Hepatocyte (in vitro differentiated cells): ENCODE measurements around the gene CYP8B1. TPM values are rescaled to one million over a fixed set of nuclear protein-coding genes. Genes with fewer than 3 reads are reported as not detected.

Experiments used
- DNase-seq: peaks from one replicate; pipeline ENCODE4 v3.0.0-alpha.2; 2016; ENCODE audit warnings: low spot score
- H2AFZ ChIP-seq: fragments of 200-600 bp; sonication (generic); 2 replicates; pipeline ENCODE4 v1.6.0; 2016; ENCODE audit warnings: antibody characterized with exemption, mild to moderate bottlenecking
- H3K27ac ChIP-seq: fragments of 200-600 bp; sonication (generic); 2 replicates; pipeline ENCODE4 v1.5.1; 2016; ENCODE audit warnings: mild to moderate bottlenecking
- H3K27me3 ChIP-seq: fragments of 200-600 bp; sonication (generic); 2 replicates; pipeline ENCODE4 v1.6.1; 2016
- H3K36me3 ChIP-seq: fragments of 200-600 bp; sonication (generic); replicated peaks from 2 replicates; pipeline ENCODE4 v1.5.1; 2016; ENCODE audit warnings: low read depth; ENCODE audit not compliant: insufficient read depth
- H3K4me1 ChIP-seq: fragments of 200-600 bp; sonication (generic); 2 replicates; pipeline ENCODE4 v1.5.1; 2016; ENCODE audit warnings: mild to moderate bottlenecking, moderate library complexity; ENCODE audit not compliant: insufficient read depth
- H3K4me2 ChIP-seq: fragments of 200-600 bp; sonication (generic); 2 replicates; pipeline ENCODE4 v1.6.0; 2016
- H3K4me3 ChIP-seq: fragments of 200-600 bp; sonication (generic); 2 replicates; pipeline ENCODE4 v1.5.1; 2016; ENCODE audit warnings: mild to moderate bottlenecking
- H3K79me2 ChIP-seq: fragments of 200-600 bp; sonication (generic); 2 replicates; pipeline ENCODE4 v1.6.0; 2017; ENCODE audit warnings: mild to moderate bottlenecking
- H3K9me2 ChIP-seq: fragments of 200-600 bp; sonication (generic); replicated peaks from 2 replicates; pipeline ENCODE4 v1.6.0; 2017; ENCODE audit warnings: mild to moderate bottlenecking; ENCODE audit not compliant: insufficient read depth
- H3K9me3 ChIP-seq: fragments of 200-600 bp; sonication (generic); 2 replicates; pipeline ENCODE4 v1.5.1; 2016; ENCODE audit warnings: low read depth, mild to moderate bottlenecking
- H4K20me1 ChIP-seq: fragments of 200-600 bp; sonication (generic); 2 replicates; pipeline ENCODE4 v1.6.0; 2016; ENCODE audit warnings: mild to moderate bottlenecking; ENCODE audit not compliant: insufficient read depth, poor library complexity, severe bottlenecking
- CTCF ChIP-seq: fragments of 200-600 bp; sonication (generic); IDR thresholded peaks from 2 replicates; pipeline ENCODE4 v1.5.1; 2016; ENCODE audit warnings: antibody characterized with exemption, mild to moderate bottlenecking; ENCODE audit not compliant: poor library complexity
- EZH2 ChIP-seq: fragments of 200-600 bp; sonication (generic); IDR thresholded peaks from 2 replicates; pipeline ENCODE4 v1.6.1; 2016; ENCODE audit warnings: antibody characterized with exemption, mild to moderate bottlenecking, borderline replicate concordance
- EZH2phosphoT487 ChIP-seq: fragments of 200-600 bp; sonication (generic); IDR thresholded peaks from one replicate; pipeline ENCODE4 v1.6.1; 2018; ENCODE audit warnings: antibody characterized with exemption, mild to moderate bottlenecking, low read depth, moderate library complexity; ENCODE audit not compliant: unreplicated experiment, severe bottlenecking
- WGBS: methylation state at CpG from one replicate; pipeline ENCODE4 v1.1.6; 2016; ENCODE audit warnings: low lambda C conversion rate; ENCODE audit errors: missing lambda C conversion rate; 5-methylcytosine and 5-hydroxymethylcytosine counted together
- polyA plus RNA-seq: library from polyadenylated mRNA; unstranded; fragments of >200 nt; fragmentation: Nextera tagmentation; extraction: Ambion mirVana; gene quantifications from 2 replicates; pipeline ENCODE4 v1.2.1, GENCODE V29; 2016
- total RNA-seq: library from RNA; depleted of rRNA; stranded (reverse); fragments of >200 nt; gene quantifications from 2 replicates; pipeline ENCODE4 v1.2.3, GENCODE V29; 2014

CYP8B1 gene
- total and polyA plus RNA-seq, 2 experiments from 2014 or later = 4.5 to 5.7 TPM

GRCh38 chr3:42853739-42854302, 21.9 kb downstream of the CYP8B1 start:
- Histone ChIP-seq H3K4me2 (no peak overlapping the region), H3K36me3 (no peaks in the 10 kb centered on the region), H3K9me2 (no peaks in the 10 kb centered on the region), H3K4me1 (peaks cover 24% of the 10 kb centered on the region), H3K79me2 (no peaks in the 10 kb centered on the region), H3K9me3 (no peaks in the 10 kb centered on the region), H3K27ac (peak overlapping the region; percentile 71), H2AFZ (no peak overlapping the region), H3K27me3 (no peaks in the 10 kb centered on the region), H3K4me3 (no peak overlapping the region), H4K20me1 (no peaks in the 10 kb centered on the region)
- TF ChIP-seq CTCF = no peak
- TF ChIP-seq EZH2 = no peak
- TF ChIP-seq EZH2phosphoT487 = no peak
- 78% methylated on average over 4 of the region's 4 CpGs for WGBS
- DNase-seq = no peak

- Histone ChIP-seq H4K20me1 (no peaks in the 10 kb centered on the region), H3K4me2 (no peak overlapping the region), H3K9me3 (no peaks in the 10 kb centered on the region), H3K4me1 (peaks cover 24% of the 10 kb centered on the region), H3K9me2 (no peaks in the 10 kb centered on the region), H3K4me3 (no peak overlapping the region), H3K79me2 (no peaks in the 10 kb centered on the region), H2AFZ (no peak overlapping the region), H3K27ac (peak overlapping the region; percentile 48), H3K27me3 (no peaks in the 10 kb centered on the region), H3K36me3 (no peaks in the 10 kb centered on the region)
- no peak for DNase-seq
- TF ChIP-seq EZH2 (no peak), CTCF (no peak), EZH2phosphoT487 (no peak)
- WGBS = 86% methylated on average over 1 of the region's 1 CpG
These were observed 22.6 kb downstream of the CYP8B1 start for GRCh38 chr3:42853056-42853455.

GRCh38 chr3:42852441-42852840, 23.2 kb downstream of the CYP8B1 start:
- peak overlapping the region; percentile 48 for H3K27ac ChIP-seq
- no peaks in the 10 kb centered on the region for H4K20me1 ChIP-seq
- H3K79me2 ChIP-seq = no peaks in the 10 kb centered on the region
- no peaks in the 10 kb centered on the region for H3K36me3 ChIP-seq
- H2AFZ ChIP-seq = no peak overlapping the region
- 36% methylated on average over 2 of the region's 2 CpGs for whole genome bisulfite sequencing
- H3K4me3 ChIP-seq = no peak overlapping the region
- TF ChIP-seq EZH2 (no peak), EZH2phosphoT487 (no peak), CTCF (no peak)
- peak; percentile 59 for DNase-seq
- no peaks in the 10 kb centered on the region for H3K9me3 ChIP-seq
- H3K4me2 ChIP-seq = no peak overlapping the region
- no peaks in the 10 kb centered on the region for H3K27me3 ChIP-seq
- peaks cover 24% of the 10 kb centered on the region for H3K4me1 ChIP-seq
- no peaks in the 10 kb centered on the region for H3K9me2 ChIP-seq
